ENCODE results near the gene CASP7. TPM values are rescaled to one million over a fixed set of nuclear protein-coding genes. Genes with fewer than 3 reads are reported as not detected.
A peak's percentile ranks its signal among the peaks of the same experiment; 100 is the strongest.

Gene CASP7
- total and polyA plus RNA-seq, 2 of the 8 experiments (the other 6 are each of a cell fraction or from before 2014, with no cell fraction given): 2.3 to 4.1 TPM

DNA sequence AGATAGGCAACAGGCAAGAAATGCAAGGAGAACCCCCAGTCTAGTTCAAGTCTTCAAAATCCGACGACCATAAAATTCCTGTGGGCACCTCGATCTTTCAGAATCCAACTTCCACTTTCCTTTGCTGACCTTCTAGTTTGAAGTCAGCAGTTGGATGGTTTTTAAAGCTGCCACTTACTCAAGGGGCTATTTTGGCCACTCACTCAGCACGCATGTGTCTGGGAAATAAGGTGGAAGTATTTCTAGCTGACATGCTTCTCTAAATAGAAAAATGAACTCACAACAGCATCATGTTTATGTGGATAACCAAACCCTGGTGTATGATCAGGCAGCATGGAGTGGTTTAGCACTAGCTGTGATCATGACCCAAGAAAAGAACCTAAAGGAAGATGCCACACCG, 15.8 kb upstream of the CASP7 start, which contains the start of gene NRAP:
Gene NRAP, minus strand, starts transcription at position 134 of the 400 bp plus-strand sequence. CDS start 159 bp downstream, outside the sequence.
- ChIA-PET POLR2A (ENCODE audit: partially characterized antibody) (no interaction called here), CTCF (ENCODE audit: partially characterized antibody) (interaction anchor here (1.3 to 1.6 kb wide), 2 partner anchors 15 to 47 kb away, joined by 3 to 6 read pairs; partner anchors contain the start of gene CASP7)
- no peak within 1 kb of the TSS for H4K91ac ChIP-seq (replicated peaks; ENCODE audit: insufficient read length, low read length)
- H3K4me3 ChIP-seq (ENCODE audit: extremely low read depth in 1 of 4, insufficient read depth in 2 of 4, low read depth in 3 of 4, low read length in 4 of 4): no peak within 1 kb of the TSS
- H4K5ac ChIP-seq (ENCODE audit: insufficient read length, low read depth, low read length): no peak within 1 kb of the TSS
- H2BK20ac ChIP-seq (ENCODE audit: low read length): no peak within 1 kb of the TSS
- H3K14ac ChIP-seq (ENCODE audit: insufficient read length): no peak within 1 kb of the TSS
- no peaks in the 10 kb centered on the region for H3K79me1 ChIP-seq (ENCODE audit: low read depth, low read length)
- H3K4me1 ChIP-seq (replicated peaks in 1 of 4; ENCODE audit: control insufficient read depth in 3 of 4, insufficient read depth in 4 of 4, low read length in 3 of 4): no peaks in the 10 kb centered on the region; a peak in 1 of 7 replicates
- 0 out of 2 replicates have a peak within 1 kb of the TSS, but pooled peaks have one; percentile 13 for H2AFZ ChIP-seq (ENCODE audit: low read length)
- DNase-seq (ENCODE audit: low read depth in 1 of 2, low spot score in 2 of 2) (no peak), FAIRE-seq (no peak)
- H3K4ac ChIP-seq (replicated peaks; ENCODE audit: insufficient read length, low read depth, low read length): no peak within 1 kb of the TSS
- no peak within 1 kb of the TSS for H4K8ac ChIP-seq (ENCODE audit: extremely low read depth, insufficient read depth, low read length)
- no peak within 1 kb of the TSS for H3K27ac ChIP-seq (ENCODE audit: low read depth, low read length)
- no peak within 1 kb of the TSS for H3K56ac ChIP-seq (replicated peaks; ENCODE audit: insufficient read length, low read depth, low read length)
- no peak within 1 kb of the TSS for H3K18ac ChIP-seq (ENCODE audit: extremely low read depth, low read length)
- H3K27me3 ChIP-seq (replicated peaks in 1 of 4; ENCODE audit: control insufficient read depth in 3 of 4, extremely low read depth in 1 of 4, insufficient read depth in 3 of 4, low read length in 3 of 4): no peaks in the 10 kb centered on the region
- H4K20me1 ChIP-seq (replicated peaks in 1 of 2; ENCODE audit: control insufficient read depth in 1 of 2, insufficient read depth in 2 of 2, low read length in 2 of 2): peaks cover 0 to 1% of the 10 kb centered on the region in 2 experiments
- no peak within 1 kb of the TSS for H3K9ac ChIP-seq (replicated peaks in 1 of 4; ENCODE audit: extremely low read depth in 1 of 4, low read depth in 3 of 4, low read length in 3 of 4)
- no peaks in the 10 kb centered on the region for H3K23me2 ChIP-seq (ENCODE audit: low read depth, low read length)
- WGBS, 2 experiments (ENCODE audit: extremely low coverage in 1 of 2, insufficient coverage in 1 of 2, insufficient read length in 1 of 2, insufficient replicate concordance in 2 of 2, low coverage in 1 of 2, low lambda C conversion rate in 2 of 2, missing lambda C conversion rate in 1 of 2): 89% methylated on average over 5 of the region's 5 CpGs; no CpG with 5 or more reads in 1 of the 2 experiments
- H2BK15ac ChIP-seq (ENCODE audit: low read length): no peak within 1 kb of the TSS
- H3K9me3 ChIP-seq (ENCODE audit: insufficient read depth in 2 of 2, low read depth in 1 of 2, low read length in 1 of 2): no peaks in the 10 kb centered on the region
- no peak within 1 kb of the TSS for H3K4me2 ChIP-seq (ENCODE audit: insufficient read depth in 1 of 2, low read depth in 2 of 2, low read length in 2 of 2)
- no peak within 1 kb of the TSS for H2BK120ac ChIP-seq (replicated peaks; ENCODE audit: low read depth, low read length)
- no peak within 1 kb of the TSS for H2AK5ac ChIP-seq (ENCODE audit: low read depth, low read length)
- no peaks in the 10 kb centered on the region for H3K79me2 ChIP-seq (ENCODE audit: control insufficient read depth in 1 of 2, insufficient read depth in 2 of 2, low read length in 2 of 2)
- H3K23ac ChIP-seq (ENCODE audit: insufficient read length): no peak within 1 kb of the TSS
- no peak within 1 kb of the TSS for H2BK5ac ChIP-seq (ENCODE audit: low read depth, low read length)
- no peaks in the 10 kb centered on the region for H3K36me3 ChIP-seq (ENCODE audit: control insufficient read depth in 2 of 4, insufficient read depth in 4 of 4, low read length in 3 of 4)
- H2BK12ac ChIP-seq (ENCODE audit: low read depth, low read length): no peak within 1 kb of the TSS
- TF ChIP-seq RBBP5 (IDR thresholded peaks at IDR 0.05; ENCODE audit: borderline replicate concordance, low read depth, low read length): no peak
- no peak for TF ChIP-seq YY1 (IDR thresholded peaks at IDR 0.05; ENCODE audit: low read depth, low read length)
- TF ChIP-seq EZH2 (IDR thresholded peaks at IDR 0.05; ENCODE audit: low read depth, low read length, severe bottlenecking): no peak
- TF ChIP-seq SRF (IDR thresholded peaks at IDR 0.05; ENCODE audit: low read depth, low read length): no peak
